GM12801 (cell line): Measurements from ENCODE around the gene CCP110.

Experiments used
- CTCF ChIP-seq: IDR thresholded peaks from one replicate; pipeline ENCODE4 v1.5.1; 2011; ENCODE audit warnings: control low read depth; ENCODE audit not compliant: insufficient read length; ENCODE audit errors: extremely low read depth

CCP110 gene

GRCh38 chr16:19582050-19582831 lies 58.5 kb downstream of the CCP110 start:
- no peak for TF ChIP-seq CTCF

GRCh38 chr16:19583665-19584300 lies 60.0 kb downstream of the CCP110 start:
- no peak for TF ChIP-seq CTCF

- no peak for TF ChIP-seq CTCF
Measured at GRCh38 chr16:19588661-19589060, 64.9 kb downstream of the CCP110 start.

- no peak for TF ChIP-seq CTCF
Measured at GRCh38 chr16:19589106-19589505, 65.4 kb downstream of the CCP110 start.

- no peak for TF ChIP-seq CTCF
Measured at GRCh38 chr16:19589771-19590302, 66.1 kb downstream of the CCP110 start.

GRCh38 chr16:19595043-19595767 lies 71.5 kb downstream of the CCP110 start:
- no peak for TF ChIP-seq CTCF
